HepG2 (cell line): ENCODE measurements around the gene SCGB1C2. TPM values are rescaled to one million over a fixed set of nuclear protein-coding genes. Genes with fewer than 3 reads are reported as not detected.

Experiments
- BCL3 ChIP-seq: sonication (generic); formaldehyde crosslinking; IDR thresholded peaks from 2 replicates; pipeline ENCODE4 v1.5.1; 2020; ENCODE audit warnings: mild to moderate bottlenecking, missing genetic modification reagents, moderate library complexity
- DZIP1 ChIP-seq: sonication (generic); formaldehyde crosslinking; IDR thresholded peaks from 2 replicates; pipeline ENCODE4 v1.5.0; 2020; ENCODE audit warnings: mild to moderate bottlenecking, missing genetic modification reagents
- TAF1 ChIP-seq: sonication (generic); formaldehyde crosslinking; IDR thresholded peaks from 2 replicates; pipeline ENCODE4 v1.4.0; 2020; ENCODE audit warnings: missing genetic modification reagents
- ZBTB44 ChIP-seq: sonication (generic); formaldehyde crosslinking; IDR thresholded peaks from 2 replicates; pipeline ENCODE4 v1.4.0; 2020; ENCODE audit warnings: missing genetic modification reagents
- ZFY ChIP-seq: sonication (generic); formaldehyde crosslinking; IDR thresholded peaks from 2 replicates; pipeline ENCODE4 v1.4.0; 2020; ENCODE audit warnings: missing genetic modification reagents
- ZNF678 ChIP-seq: sonication (generic); formaldehyde crosslinking; IDR thresholded peaks from 2 replicates; pipeline ENCODE4 v1.4.0; 2020; ENCODE audit warnings: mild to moderate bottlenecking, missing genetic modification reagents
- ZNF776 ChIP-seq: sonication (generic); formaldehyde crosslinking; IDR thresholded peaks from 2 replicates; pipeline ENCODE4 v1.4.0; 2020; ENCODE audit warnings: mild to moderate bottlenecking, missing genetic modification reagents
- polyA plus RNA-seq, 8 experiments: library from polyadenylated mRNA; depleted of rRNA in 3 of 8; stranded (reverse) in 7 of 8; unstranded in 1 of 8; fragments of >200 nt; fragmentation: Illumina TruSeq in 4 of 8; extraction: Trizol in 4 of 8; gene quantifications; 2 replicates each; pipeline versions ENCODE4 v1.2.1 to v1.2.3, GENCODE V29; 2011 to 2016; ENCODE audit warnings: low read depth in 4 of 8, missing spikeins in 1 of 8, mixed read lengths in 1 of 8; ENCODE audit not compliant: insufficient read depth in 1 of 8
- total RNA-seq, 5 experiments: library from RNA; depleted of rRNA; stranded (reverse); fragments of >200 nt; fragmentation: Illumina TruSeq; extraction: Trizol; gene quantifications; 2 replicates each; pipeline ENCODE4 v1.2.3, GENCODE V29; 2016; ENCODE audit warnings: low read depth in 1 of 5

Gene SCGB1C2
- total and polyA plus RNA-seq, 2 of the 13 experiments (the other 11 are each of a cell fraction or from before 2014, with no cell fraction given): not detected

DNA sequence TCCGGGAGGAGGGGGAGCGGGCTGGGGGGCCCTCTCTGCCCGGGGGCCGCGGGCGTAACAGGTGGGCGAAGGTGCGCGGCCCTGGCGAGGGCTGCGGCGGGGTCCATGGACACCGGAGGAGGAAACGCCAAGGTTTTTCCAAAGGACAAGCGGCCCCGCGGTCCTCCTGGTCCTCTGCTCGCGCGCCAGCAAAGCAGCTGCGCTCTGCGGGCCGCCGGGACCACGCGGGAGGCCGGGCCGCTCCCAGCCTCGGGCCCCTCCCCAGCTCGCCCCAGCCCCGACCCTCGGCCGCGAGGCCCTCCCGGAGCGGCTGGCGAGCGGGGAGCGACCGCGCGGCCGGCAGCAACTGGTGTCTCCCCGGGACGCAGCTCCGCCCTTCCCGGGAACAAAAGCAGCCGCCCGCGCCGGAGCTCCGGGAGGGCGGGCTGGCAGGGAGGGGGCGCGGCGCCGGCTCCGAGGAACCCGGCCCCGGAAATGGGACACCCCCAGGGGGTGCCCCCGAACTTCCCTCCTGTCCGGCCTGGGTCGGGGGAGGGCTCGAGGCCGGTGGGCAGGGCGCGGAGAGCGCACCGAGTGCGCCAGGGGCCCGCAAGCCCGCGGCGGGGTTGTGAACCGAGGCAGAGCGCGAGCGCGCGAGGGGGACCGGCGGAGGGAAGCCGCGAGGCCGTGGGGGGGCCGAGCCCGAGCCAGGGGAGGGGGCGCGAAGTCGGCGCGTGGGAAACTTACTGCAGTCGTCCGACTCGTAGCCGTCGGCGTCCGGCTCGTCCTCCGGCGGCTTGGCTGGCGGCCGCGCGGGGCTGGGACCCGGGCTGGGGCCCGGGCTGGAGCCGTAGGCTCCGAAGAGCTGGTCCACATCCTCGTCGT lies 43.2 kb downstream of the SCGB1C2 start (continued):
- TF ChIP-seq BCL3 (CRISPR knock-in tag): no peak
- TF ChIP-seq ZBTB44 (CRISPR knock-in tag): no peak
- no peak for TF ChIP-seq ZNF776 (CRISPR knock-in tag)
- 0 out of 2 replicates have a peak, but pooled peaks have one; percentile 14 for TF ChIP-seq ZFY (CRISPR knock-in tag)
- no peak for TF ChIP-seq DZIP1 (CRISPR knock-in tag)
- no peak for TF ChIP-seq ZNF678 (CRISPR knock-in tag)
- no peak for TF ChIP-seq TAF1
